HPDE6-E6E7 (cell line): Measurements from ENCODE around the gene ZCCHC24.

Source experiments
- DNase-seq: peaks from one replicate; pipeline ENCODE4 v3.0.0; 2011; ENCODE audit warnings: missing footprints; ENCODE audit errors: extremely low spot score

The ZCCHC24 gene

GRCh38 chr10:79431891-79432831, 13.3 kb downstream of the ZCCHC24 start:
- DNase-seq, result no peak

GRCh38 chr10:79431428-79431827, 14.0 kb downstream of the ZCCHC24 start:
- DNase-seq, result no peak

- no peak for DNase-seq
Measured at GRCh38 chr10:79430936-79431335, 14.5 kb downstream of the ZCCHC24 start.

- DNase-seq, result no peak
Measured at GRCh38 chr10:79430325-79430905, 15.0 kb downstream of the ZCCHC24 start.

- no peak for DNase-seq
Measured at GRCh38 chr10:79429751-79430150, 15.7 kb downstream of the ZCCHC24 start.

- no peak for DNase-seq
Measured at GRCh38 chr10:79427965-79428364, 17.5 kb downstream of the ZCCHC24 start.

GRCh38 chr10:79425074-79425532, 20.3 kb downstream of the ZCCHC24 start:
- DNase-seq, result no peak

- DNase-seq, result no peak
Measured at GRCh38 chr10:79424221-79425073, 21.0 kb downstream of the ZCCHC24 start.

- no peak for DNase-seq
Measured at GRCh38 chr10:79422178-79422892, 23.1 kb downstream of the ZCCHC24 start.

GRCh38 chr10:79420974-79421688, 24.3 kb downstream of the ZCCHC24 start:
- DNase-seq, result no peak

- no peak for DNase-seq
Measured at GRCh38 chr10:79418886-79419595, 26.4 kb downstream of the ZCCHC24 start.

GRCh38 chr10:79418274-79418673, 27.1 kb downstream of the ZCCHC24 start:
- DNase-seq, result no peak

GRCh38 chr10:79417731-79418130, 27.7 kb downstream of the ZCCHC24 start:
- no peak for DNase-seq

GRCh38 chr10:79417266-79417665, 28.2 kb downstream of the ZCCHC24 start:
- DNase-seq, result no peak

- no peak for DNase-seq
Measured at GRCh38 chr10:79416578-79417255, 28.7 kb downstream of the ZCCHC24 start.

- DNase-seq, result no peak
Measured at GRCh38 chr10:79415736-79416577, 29.5 kb downstream of the ZCCHC24 start.

GRCh38 chr10:79414714-79415113, 30.7 kb downstream of the ZCCHC24 start:
- DNase-seq, result no peak

- no peak for DNase-seq
Measured at GRCh38 chr10:79413196-79413595, 32.2 kb downstream of the ZCCHC24 start.

GRCh38 chr10:79412516-79412915, 32.9 kb downstream of the ZCCHC24 start:
- no peak for DNase-seq
